CMK (cell line): ENCODE measurements around the gene DNHD1.

Experiments used
- DNase-seq: peaks from one replicate; pipeline ENCODE4 v3.0.0-alpha.2; 2010; ENCODE audit warnings: low read depth

Gene DNHD1

GRCh38 chr11:6565325-6565724 is 68.2 kb downstream of the DNHD1 start:
- no peak for DNase-seq

GRCh38 chr11:6565988-6566703 is 69.1 kb downstream of the DNHD1 start:
- DNase-seq, result no peak

- no peak for DNase-seq
Measured at GRCh38 chr11:6566704-6567370, 69.8 kb downstream of the DNHD1 start.

GRCh38 chr11:6567371-6567745 is 70.3 kb downstream of the DNHD1 start:
- DNase-seq, result no peak

- peak; percentile 24 for DNase-seq
Measured at GRCh38 chr11:6568191-6568918, 71.3 kb downstream of the DNHD1 start.

- no peak for DNase-seq
Measured at GRCh38 chr11:6569706-6570105, 72.6 kb downstream of the DNHD1 start.

GRCh38 chr11:6570691-6571427 is 73.8 kb downstream of the DNHD1 start:
- DNase-seq, result no peak

GRCh38 chr11:6571434-6572008 is 74.4 kb downstream of the DNHD1 start:
- no peak for DNase-seq

- DNase-seq, result no peak
Measured at GRCh38 chr11:6572215-6572614, 75.1 kb downstream of the DNHD1 start.

- no peak for DNase-seq
Measured at GRCh38 chr11:6574816-6575715, 78.0 kb downstream of the DNHD1 start.

- DNase-seq, result no peak
Measured at GRCh38 chr11:6576471-6577373, 79.6 kb downstream of the DNHD1 start.

GRCh38 chr11:6578134-6578533 is 81.1 kb downstream of the DNHD1 start:
- DNase-seq, result no peak

- DNase-seq, result no peak
Measured at GRCh38 chr11:6579681-6580080, 82.6 kb downstream of the DNHD1 start.

GRCh38 chr11:6583584-6583983 is 86.5 kb downstream of the DNHD1 start:
- DNase-seq, result no peak

- DNase-seq, result no peak
Measured at GRCh38 chr11:6584528-6584927, 87.4 kb downstream of the DNHD1 start.

GRCh38 chr11:6586434-6587359 is 89.6 kb downstream of the DNHD1 start:
- DNase-seq, result no peak

GRCh38 chr11:6587360-6587953 is 90.4 kb downstream of the DNHD1 start:
- no peak for DNase-seq

- no peak for DNase-seq
Measured at GRCh38 chr11:6588018-6588417, 90.9 kb downstream of the DNHD1 start.
